Measurements from ENCODE around the gene IQGAP3. TPM values are rescaled to one million over a fixed set of nuclear protein-coding genes. Genes with fewer than 3 reads are reported as not detected.

IQGAP3 gene
- total RNA-seq, 4 donors from 2014 or later = 0.09 to 13.2 TPM; not detected in 2

GRCh38 chr1:156517748-156518147 is 54.6 kb downstream of the IQGAP3 start:
- intact Hi-C loops (cut with DNase I; ENCODE audit: low total_unique reads) = no loop called here
- H3K9me3 ChIP-seq = no peaks in the 10 kb centered on the region
- no peaks in the 10 kb centered on the region for H3K27me3 ChIP-seq
- no peaks in the 10 kb centered on the region for H3K4me1 ChIP-seq
- TF ChIP-seq, protein P1, sequence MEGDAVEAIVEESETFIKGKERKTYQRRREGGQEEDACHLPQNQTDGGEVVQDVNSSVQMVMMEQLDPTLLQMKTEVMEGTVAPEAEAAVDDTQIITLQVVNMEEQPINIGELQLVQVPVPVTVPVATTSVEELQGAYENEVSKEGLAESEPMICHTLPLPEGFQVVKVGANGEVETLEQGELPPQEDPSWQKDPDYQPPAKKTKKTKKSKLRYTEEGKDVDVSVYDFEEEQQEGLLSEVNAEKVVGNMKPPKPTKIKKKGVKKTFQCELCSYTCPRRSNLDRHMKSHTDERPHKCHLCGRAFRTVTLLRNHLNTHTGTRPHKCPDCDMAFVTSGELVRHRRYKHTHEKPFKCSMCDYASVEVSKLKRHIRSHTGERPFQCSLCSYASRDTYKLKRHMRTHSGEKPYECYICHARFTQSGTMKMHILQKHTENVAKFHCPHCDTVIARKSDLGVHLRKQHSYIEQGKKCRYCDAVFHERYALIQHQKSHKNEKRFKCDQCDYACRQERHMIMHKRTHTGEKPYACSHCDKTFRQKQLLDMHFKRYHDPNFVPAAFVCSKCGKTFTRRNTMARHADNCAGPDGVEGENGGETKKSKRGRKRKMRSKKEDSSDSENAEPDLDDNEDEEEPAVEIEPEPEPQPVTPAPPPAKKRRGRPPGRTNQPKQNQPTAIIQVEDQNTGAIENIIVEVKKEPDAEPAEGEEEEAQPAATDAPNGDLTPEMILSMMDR (IDR thresholded peaks at IDR 0.05) = no peak
- no peak for TF ChIP-seq POLR2A (IDR thresholded peaks at IDR 0.05)
- DNase-seq = no peak
- H3K4me3 ChIP-seq = no peak overlapping the region
- no peaks in the 10 kb centered on the region for H3K36me3 ChIP-seq
- H3K27ac ChIP-seq = no peak overlapping the region

DNA sequence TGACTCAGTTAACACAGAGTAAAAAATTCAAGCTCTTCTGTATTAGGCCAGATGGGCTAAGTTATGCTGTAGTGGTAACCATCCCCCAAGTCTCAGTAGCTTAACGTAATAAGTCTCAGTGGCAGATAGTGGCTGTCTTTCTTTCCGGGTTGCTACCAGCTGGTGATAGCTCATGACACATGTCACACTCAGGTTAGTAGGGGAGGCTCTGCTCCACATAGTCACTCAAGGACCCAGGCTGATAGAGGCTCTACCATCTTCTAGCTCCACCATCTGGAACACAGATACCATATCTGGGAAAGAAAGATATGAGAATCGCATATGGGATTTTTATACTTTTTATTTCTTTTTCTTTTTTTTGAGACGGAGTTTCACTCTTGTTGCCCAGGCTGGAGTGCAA is 55.5 kb downstream of the IQGAP3 start:
- no peak for DNase-seq
- intact Hi-C loops (cut with DNase I; ENCODE audit: low total_unique reads) = no loop called here
- Histone ChIP-seq H3K27me3 (no peaks in the 10 kb centered on the region), H3K27ac (no peak overlapping the region), H3K36me3 (no peaks in the 10 kb centered on the region), H3K4me1 (no peaks in the 10 kb centered on the region), H3K4me3 (no peak overlapping the region), H3K9me3 (no peaks in the 10 kb centered on the region)
- no peak for TF ChIP-seq POLR2A (IDR thresholded peaks at IDR 0.05)
- TF ChIP-seq, protein P1 (IDR thresholded peaks at IDR 0.05) = no peak

DNA sequence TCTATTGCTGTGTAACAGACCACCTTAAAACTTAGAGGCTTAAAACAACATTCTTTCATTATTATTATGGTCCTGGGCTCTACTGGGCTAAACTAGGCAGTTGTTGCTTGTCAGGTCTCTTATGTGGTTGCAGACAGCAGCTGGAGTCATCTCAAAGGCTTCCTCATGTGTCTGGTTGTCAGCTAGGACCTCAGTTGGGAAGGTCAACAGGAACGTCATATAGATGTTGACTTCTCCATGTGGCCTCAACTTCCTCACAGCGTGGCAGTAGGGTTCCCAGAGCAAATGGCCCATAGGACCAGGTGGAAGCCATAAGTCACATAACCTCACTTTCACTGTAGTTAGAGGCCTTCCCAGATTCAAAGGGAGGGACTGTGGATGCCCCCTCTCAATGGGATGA is 56.4 kb downstream of the IQGAP3 start:
- no peak for TF ChIP-seq POLR2A (IDR thresholded peaks at IDR 0.05)
- TF ChIP-seq, protein P1 (IDR thresholded peaks at IDR 0.05) = no peak
- DNase-seq = no peak
- intact Hi-C loops (cut with DNase I; ENCODE audit: low total_unique reads) = no loop called here
- no peaks in the 10 kb centered on the region for H3K36me3 ChIP-seq
- H3K4me1 ChIP-seq = no peaks in the 10 kb centered on the region
- no peak overlapping the region for H3K4me3 ChIP-seq
- no peaks in the 10 kb centered on the region for H3K27me3 ChIP-seq
- no peak overlapping the region for H3K27ac ChIP-seq
- H3K9me3 ChIP-seq = no peaks in the 10 kb centered on the region

GRCh38 chr1:156513185-156513584 is 59.2 kb downstream of the IQGAP3 start:
- H3K4me3 ChIP-seq = no peak overlapping the region
- intact Hi-C loops (cut with DNase I; ENCODE audit: low total_unique reads) = no loop called here

GRCh38 chr1:156511644-156512043 is 60.7 kb downstream of the IQGAP3 start:
- H3K4me3 ChIP-seq = no peak overlapping the region
- intact Hi-C loops (cut with DNase I; ENCODE audit: low total_unique reads) = no loop called here
- H3K9me3 ChIP-seq = no peaks in the 10 kb centered on the region
- no peaks in the 10 kb centered on the region for H3K36me3 ChIP-seq
- peak overlapping the region in 1 of 2 donors; percentile 86 for H3K27ac ChIP-seq
- DNase-seq = no peak
- H3K4me1 ChIP-seq = no peaks in the 10 kb centered on the region
- TF ChIP-seq, protein P1 (IDR thresholded peaks at IDR 0.05) = no peak
- TF ChIP-seq POLR2A (IDR thresholded peaks at IDR 0.05) = no peak
- H3K27me3 ChIP-seq = no peaks in the 10 kb centered on the region

More at GRCh38 chr1:156513185-156513584, 59.2 kb downstream of the IQGAP3 start:
- Histone ChIP-seq H3K36me3 (no peaks in the 10 kb centered on the region), H3K27ac (no peak overlapping the region), H3K4me1 (no peaks in the 10 kb centered on the region), H3K27me3 (no peaks in the 10 kb centered on the region), H3K9me3 (no peaks in the 10 kb centered on the region)
- TF ChIP-seq POLR2A (IDR thresholded peaks at IDR 0.05) = no peak
- no peak for DNase-seq

GRCh38 chr1:156510709-156511108 is 61.7 kb downstream of the IQGAP3 start:
- Histone ChIP-seq H3K27ac (peak overlapping the region; percentile 86 to 100), H3K4me3 (no peak overlapping the region), H3K4me1 (no peaks in the 10 kb centered on the region), H3K36me3 (no peaks in the 10 kb centered on the region), H3K27me3 (no peaks in the 10 kb centered on the region), H3K9me3 (no peaks in the 10 kb centered on the region)
- TF ChIP-seq, protein P1 (IDR thresholded peaks at IDR 0.05) = no peak
- TF ChIP-seq POLR2A (IDR thresholded peaks at IDR 0.05) = peak; percentile 17
- intact Hi-C loops (cut with DNase I; ENCODE audit: low total_unique reads) = no loop called here
- peak; percentile 90 to 95 for DNase-seq

Data from uterus (tissue), 4 donors.